ENCODE data around the gene PTGIR.

- TF ChIP-seq CTCF (conservative IDR thresholded peaks at IDR 0.05 in 1 of 2, IDR thresholded peaks at IDR 0.05 in 1 of 2; ENCODE audit: low read depth in 1 of 2, low read length in 2 of 2) (no peak), EZH2 (IDR thresholded peaks at IDR 0.05; ENCODE audit: low read length, missing control alignments) (no peak)
Measured at GRCh38 chr19:46586294-46586693, 38.6 kb downstream of the PTGIR start.
